GM19351 (cell line): ENCODE data around the gene ZNF391.
"Not testable (repeated sequence)": the region's sequence is repeated elsewhere in the genome, so short reads cannot be mapped to it uniquely, and the experiment has no call there.

ENCODE experiments used
- ATAC-seq: cut with Tn5 transposase; IDR thresholded peaks from one replicate; pipeline ENCODE4 v1.9.1; 2021; ENCODE audit warnings: mild to moderate bottlenecking, moderate library complexity; ENCODE audit not compliant: unreplicated experiment

Gene ZNF391

GRCh38 chr6:27388293-27389197 is at the start of gene ZNF391:
ZNF391 (plus strand) TSS chr6:27388759; CDS start chr6:27400371, 11,612 bp downstream.
- peak; percentile 88 for ATAC-seq

GRCh38 chr6:27352850-27353249 is 35.7 kb upstream of the ZNF391 start:
- no peak for ATAC-seq

- no peak for ATAC-seq
Measured at GRCh38 chr6:27358786-27359185, 29.8 kb upstream of the ZNF391 start.

GRCh38 chr6:27359231-27359630 is 29.3 kb upstream of the ZNF391 start:
- ATAC-seq: no peak

- no peak for ATAC-seq
Measured at GRCh38 chr6:27368202-27368601, 20.4 kb upstream of the ZNF391 start.

- no peak for ATAC-seq
Measured at GRCh38 chr6:27370391-27370790, 18.2 kb upstream of the ZNF391 start.

GRCh38 chr6:27374824-27375612 is 13.5 kb upstream of the ZNF391 start:
- ATAC-seq: peak; percentile 100

GRCh38 chr6:27375613-27376079 is 12.9 kb upstream of the ZNF391 start:
- ATAC-seq: no peak

- not testable (repeated sequence) for ATAC-seq
Measured at GRCh38 chr6:27378406-27378805, 10.2 kb upstream of the ZNF391 start.

- not testable (repeated sequence) for ATAC-seq
Measured at GRCh38 chr6:27381001-27381400, 7.6 kb upstream of the ZNF391 start.

- ATAC-seq: no peak
Measured at GRCh38 chr6:27383011-27383410, 5.5 kb upstream of the ZNF391 start.

GRCh38 chr6:27383481-27383880 is 5.1 kb upstream of the ZNF391 start:
- no peak for ATAC-seq

GRCh38 chr6:27392623-27393022 is 4.1 kb downstream of the ZNF391 start:
- ATAC-seq: no peak

GRCh38 chr6:27394073-27394472 is 5.5 kb downstream of the ZNF391 start:
- ATAC-seq: no peak

GRCh38 chr6:27400877-27401642 is 12.5 kb downstream of the ZNF391 start:
- no peak for ATAC-seq

- no peak for ATAC-seq
Measured at GRCh38 chr6:27406085-27406484, 17.5 kb downstream of the ZNF391 start.

- ATAC-seq: no peak
Measured at GRCh38 chr6:27407153-27407814, 18.7 kb downstream of the ZNF391 start.

- ATAC-seq: no peak
Measured at GRCh38 chr6:27414300-27414699, 25.7 kb downstream of the ZNF391 start.

GRCh38 chr6:27414996-27415395 is 26.4 kb downstream of the ZNF391 start:
- no peak for ATAC-seq

GRCh38 chr6:27415898-27416297 is 27.3 kb downstream of the ZNF391 start:
- ATAC-seq: no peak
